Kidney epithelial cell (primary cell): Measurements from ENCODE around the gene ASTN1. TPM values are rescaled to one million over a fixed set of nuclear protein-coding genes. Genes with fewer than 3 reads are reported as not detected.

ENCODE experiments used
- DNase-seq: peaks from one replicate; pipeline ENCODE4 v3.0.0-alpha.2; 2010; ENCODE audit warnings: low read depth
- H3K27me3 ChIP-seq: 2 replicates; pipeline ENCODE4 v1.6.0; 2011; ENCODE audit warnings: low read length; ENCODE audit not compliant: control insufficient read depth, insufficient read depth
- H3K36me3 ChIP-seq: 2 replicates; pipeline ENCODE4 v1.5.1; 2011; ENCODE audit warnings: low read length; ENCODE audit not compliant: control insufficient read depth, insufficient read depth
- H3K4me3 ChIP-seq: 2 replicates; pipeline ENCODE4 v1.5.1; 2011; ENCODE audit warnings: low read depth, mild to moderate bottlenecking, control low read depth, low read length
- total RNA-seq: library from RNA; depleted of rRNA; stranded (reverse); fragments of >200 nt; gene quantifications from 2 replicates; pipeline ENCODE4 v1.2.3, GENCODE V29; 2015
- TF ChIP-seq, protein P1 (sequence below): IDR thresholded peaks from 2 replicates; pipeline ENCODE4 v1.5.1; 2011; ENCODE audit warnings: mild to moderate bottlenecking, moderate library complexity, low read length, control low read depth, inconsistent platforms; ENCODE audit not compliant: insufficient read depth, poor library complexity, severe bottlenecking

The ASTN1 gene
- total RNA-seq, 1 donor from 2014 or later: 0.21 TPM

GRCh38 chr1:176976225-176976624 is 188.3 kb downstream of the ASTN1 start:
- H3K36me3 ChIP-seq: no peaks in the 10 kb centered on the region
- H3K27me3 ChIP-seq: no peaks in the 10 kb centered on the region
- no peak for DNase-seq
- no peak overlapping the region for H3K4me3 ChIP-seq
- TF ChIP-seq, protein P1, sequence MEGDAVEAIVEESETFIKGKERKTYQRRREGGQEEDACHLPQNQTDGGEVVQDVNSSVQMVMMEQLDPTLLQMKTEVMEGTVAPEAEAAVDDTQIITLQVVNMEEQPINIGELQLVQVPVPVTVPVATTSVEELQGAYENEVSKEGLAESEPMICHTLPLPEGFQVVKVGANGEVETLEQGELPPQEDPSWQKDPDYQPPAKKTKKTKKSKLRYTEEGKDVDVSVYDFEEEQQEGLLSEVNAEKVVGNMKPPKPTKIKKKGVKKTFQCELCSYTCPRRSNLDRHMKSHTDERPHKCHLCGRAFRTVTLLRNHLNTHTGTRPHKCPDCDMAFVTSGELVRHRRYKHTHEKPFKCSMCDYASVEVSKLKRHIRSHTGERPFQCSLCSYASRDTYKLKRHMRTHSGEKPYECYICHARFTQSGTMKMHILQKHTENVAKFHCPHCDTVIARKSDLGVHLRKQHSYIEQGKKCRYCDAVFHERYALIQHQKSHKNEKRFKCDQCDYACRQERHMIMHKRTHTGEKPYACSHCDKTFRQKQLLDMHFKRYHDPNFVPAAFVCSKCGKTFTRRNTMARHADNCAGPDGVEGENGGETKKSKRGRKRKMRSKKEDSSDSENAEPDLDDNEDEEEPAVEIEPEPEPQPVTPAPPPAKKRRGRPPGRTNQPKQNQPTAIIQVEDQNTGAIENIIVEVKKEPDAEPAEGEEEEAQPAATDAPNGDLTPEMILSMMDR: no peak

GRCh38 chr1:176964687-176965086 is 199.8 kb downstream of the ASTN1 start:
- TF ChIP-seq, protein P1: no peak
- DNase-seq: no peak
- H3K27me3 ChIP-seq: no peaks in the 10 kb centered on the region
- no peak overlapping the region for H3K4me3 ChIP-seq
- H3K36me3 ChIP-seq: no peaks in the 10 kb centered on the region

DNA sequence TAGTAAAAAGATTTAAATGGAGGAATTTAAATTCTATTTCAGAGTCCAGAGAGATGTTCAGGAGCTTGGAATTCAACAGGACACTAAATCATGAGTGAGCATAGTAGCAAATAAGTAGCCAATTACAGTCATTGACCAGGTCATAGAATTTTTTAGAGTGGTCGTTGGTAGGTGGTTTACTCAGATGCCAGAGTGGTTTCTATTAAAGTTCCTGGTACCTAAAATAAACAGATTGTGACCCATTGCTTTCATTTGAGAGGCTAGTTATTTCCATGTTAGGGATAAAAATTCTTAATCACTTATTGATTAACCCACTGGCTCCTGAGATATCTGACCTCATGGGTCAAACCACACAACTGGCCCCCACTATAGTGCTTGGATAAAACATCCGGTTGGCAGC is 201.3 kb downstream of the ASTN1 start:
- H3K36me3 ChIP-seq: no peaks in the 10 kb centered on the region
- no peak for DNase-seq
- no peak overlapping the region for H3K4me3 ChIP-seq
- TF ChIP-seq, protein P1: no peak
- H3K27me3 ChIP-seq: no peaks in the 10 kb centered on the region

DNA sequence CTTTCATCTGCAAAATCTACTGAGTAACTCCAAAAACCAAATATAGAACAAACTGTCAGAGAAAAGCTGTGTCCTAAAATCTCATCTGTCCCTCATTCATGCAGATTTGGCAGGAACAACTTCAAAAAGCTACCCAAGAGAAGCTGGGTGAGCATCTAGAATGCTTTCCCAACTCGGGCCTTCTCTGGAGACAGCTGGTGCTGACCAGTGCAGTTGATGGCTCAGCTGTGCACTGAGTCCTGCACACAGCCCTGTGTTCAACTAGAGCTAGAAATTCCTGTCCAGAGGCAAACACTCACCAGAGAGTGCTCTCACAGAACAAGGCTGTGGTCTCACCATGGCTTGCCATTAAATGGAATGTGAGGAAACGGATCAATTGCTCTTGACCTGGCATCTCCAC is 202.8 kb downstream of the ASTN1 start:
- DNase-seq: no peak
- H3K27me3 ChIP-seq: no peaks in the 10 kb centered on the region
- no peak overlapping the region for H3K4me3 ChIP-seq
- H3K36me3 ChIP-seq: no peaks in the 10 kb centered on the region
- TF ChIP-seq, protein P1: no peak

GRCh38 chr1:176959191-176959820 is 205.2 kb downstream of the ASTN1 start:
- TF ChIP-seq, protein P1: no peak
- DNase-seq: no peak
- no peaks in the 10 kb centered on the region for H3K27me3 ChIP-seq
- H3K36me3 ChIP-seq: no peaks in the 10 kb centered on the region
- no peak overlapping the region for H3K4me3 ChIP-seq

GRCh38 chr1:176957603-176958002 is 206.9 kb downstream of the ASTN1 start:
- no peaks in the 10 kb centered on the region for H3K36me3 ChIP-seq
- TF ChIP-seq, protein P1: no peak
- H3K4me3 ChIP-seq: no peak overlapping the region
- H3K27me3 ChIP-seq: no peaks in the 10 kb centered on the region
- no peak for DNase-seq
